Measurements from ENCODE around the gene ZRANB3. TPM values are rescaled to one million over a fixed set of nuclear protein-coding genes. Genes with fewer than 3 reads are reported as not detected.
"Not testable (repeated sequence)": the region's sequence is repeated elsewhere in the genome, so short reads cannot be mapped to it uniquely, and the experiment has no call there.

Gene ZRANB3
- polyA plus RNA-seq, 4 donors = 0.81 to 3.6 (median 3.0) TPM; not detected in 1

- DNase-seq = no peak
- Histone ChIP-seq H3K27ac (ENCODE audit: low read depth in 1 of 3, low read length in 2 of 3) (no peak overlapping the region), H3K9me3 (ENCODE audit: control insufficient read depth in 2 of 2, insufficient read depth in 1 of 2, low read depth in 1 of 2, low read length in 1 of 2) (peaks cover 0 to 7% of the 10 kb centered on the region in 2 donors), H3K4me1 (ENCODE audit: control insufficient read depth in 3 of 3, insufficient read depth in 2 of 3, low read depth in 1 of 3, low read length in 2 of 3) (no peaks in the 10 kb centered on the region), H3K27me3 (ENCODE audit: control insufficient read depth in 3 of 3, insufficient read depth in 3 of 3, low read length in 3 of 3) (no peaks in the 10 kb centered on the region), H3K4me3 (ENCODE audit: low read depth in 1 of 3, low read length in 3 of 3) (no peak overlapping the region), H3K36me3 (ENCODE audit: control insufficient read depth in 3 of 3, insufficient read depth in 2 of 3, low read depth in 1 of 3, low read length in 3 of 3) (no peaks in the 10 kb centered on the region)
- 92 to 94% (median 93%) methylated on average over 6 of the region's 6 CpGs for WGBS, 3 donors
- FAIRE-seq = no peak
Measured at GRCh38 chr2:135349941-135350340, 181.1 kb downstream of the ZRANB3 start.

DNA sequence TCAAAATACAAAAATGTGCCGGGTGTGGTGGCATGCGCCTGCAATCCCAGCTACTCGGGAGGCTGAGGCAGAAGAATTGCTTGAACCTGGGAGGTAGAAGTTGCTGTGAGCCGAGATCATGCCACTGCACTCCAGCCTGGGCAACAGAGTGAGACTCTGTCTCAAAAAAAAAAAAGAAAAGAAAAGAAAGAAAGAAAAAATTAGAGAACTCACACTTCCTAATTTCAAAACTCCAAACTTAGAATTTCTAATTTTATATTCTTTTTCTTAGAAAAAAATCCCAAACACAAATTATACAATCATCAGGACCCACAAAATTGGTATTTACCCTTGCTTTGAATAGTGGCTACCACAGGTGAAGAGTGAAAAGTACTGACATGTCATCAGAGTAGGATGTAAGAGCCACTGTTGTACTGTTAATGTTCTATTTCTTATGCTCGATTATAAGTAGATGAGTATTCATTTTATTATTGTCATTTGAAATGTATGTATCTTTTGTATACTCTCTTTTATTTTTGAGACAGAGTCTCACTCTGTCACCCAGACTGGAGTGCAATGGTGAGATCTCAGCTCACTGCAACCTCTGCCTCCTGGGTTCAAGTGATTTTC, 182.8 kb downstream of the ZRANB3 start:
- not testable (repeated sequence) for H3K4me1 ChIP-seq (ENCODE audit: control insufficient read depth in 3 of 3, insufficient read depth in 2 of 3, low read depth in 1 of 3, low read length in 2 of 3); H3K27ac ChIP-seq (ENCODE audit: low read depth in 1 of 3, low read length in 2 of 3); H3K36me3 ChIP-seq (ENCODE audit: control insufficient read depth in 3 of 3, insufficient read depth in 2 of 3, low read depth in 1 of 3, low read length in 3 of 3); H3K9me3 ChIP-seq (ENCODE audit: control insufficient read depth in 2 of 2, insufficient read depth in 1 of 2, low read depth in 1 of 2, low read length in 1 of 2); H3K4me3 ChIP-seq (ENCODE audit: low read depth in 1 of 3, low read length in 3 of 3); FAIRE-seq; DNase-seq; H3K27me3 ChIP-seq (ENCODE audit: control insufficient read depth in 3 of 3, insufficient read depth in 3 of 3, low read length in 3 of 3)
- 94 to 98% (median 96%) methylated on average over 5 of the region's 5 CpGs for whole genome bisulfite sequencing, 3 donors

GRCh38 chr2:135337071-135337470, 193.9 kb downstream of the ZRANB3 start:
- Histone ChIP-seq H3K27ac (ENCODE audit: low read depth in 1 of 3, low read length in 2 of 3) (no peak overlapping the region), H3K4me3 (ENCODE audit: low read depth in 1 of 3, low read length in 3 of 3) (no peak overlapping the region), H3K9me3 (ENCODE audit: control insufficient read depth in 2 of 2, insufficient read depth in 1 of 2, low read depth in 1 of 2, low read length in 1 of 2) (peaks cover 0 to 4% of the 10 kb centered on the region in 2 donors), H3K4me1 (ENCODE audit: control insufficient read depth in 3 of 3, insufficient read depth in 2 of 3, low read depth in 1 of 3, low read length in 2 of 3) (no peaks in the 10 kb centered on the region), H3K36me3 (ENCODE audit: control insufficient read depth in 3 of 3, insufficient read depth in 2 of 3, low read depth in 1 of 3, low read length in 3 of 3) (no peaks in the 10 kb centered on the region), H3K27me3 (ENCODE audit: control insufficient read depth in 3 of 3, insufficient read depth in 3 of 3, low read length in 3 of 3) (no peaks in the 10 kb centered on the region)
- no peak for FAIRE-seq
- WGBS, 3 donors = 84 to 87% (median 86%) methylated on average over 3 of the region's 3 CpGs
- DNase-seq = no peak

DNA sequence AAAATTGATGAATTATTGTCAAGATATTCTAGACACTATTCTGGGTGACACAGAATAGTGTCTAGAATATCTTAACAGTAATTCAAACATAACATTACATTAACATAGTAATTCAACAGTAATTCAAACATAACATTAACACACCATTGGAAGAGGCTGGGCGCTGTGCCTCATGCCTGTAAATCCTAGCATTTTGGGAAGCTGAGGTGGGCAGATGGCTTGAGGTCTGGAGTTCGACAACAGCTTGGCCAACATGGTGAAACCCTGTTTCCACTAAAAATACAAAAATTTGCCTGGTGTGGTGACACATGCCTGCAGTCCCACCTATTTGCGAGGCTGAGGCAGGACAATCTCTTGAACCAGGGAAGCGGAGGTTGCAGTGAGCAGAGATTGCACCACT, 195.8 kb downstream of the ZRANB3 start:
- Histone ChIP-seq H3K4me1 (ENCODE audit: control insufficient read depth in 3 of 3, insufficient read depth in 2 of 3, low read depth in 1 of 3, low read length in 2 of 3) (no peaks in the 10 kb centered on the region), H3K27ac (ENCODE audit: low read depth in 1 of 3, low read length in 2 of 3) (no peak overlapping the region), H3K9me3 (ENCODE audit: control insufficient read depth in 2 of 2, insufficient read depth in 1 of 2, low read depth in 1 of 2, low read length in 1 of 2) (no peaks in the 10 kb centered on the region), H3K36me3 (ENCODE audit: control insufficient read depth in 3 of 3, insufficient read depth in 2 of 3, low read depth in 1 of 3, low read length in 3 of 3) (no peaks in the 10 kb centered on the region), H3K27me3 (ENCODE audit: control insufficient read depth in 3 of 3, insufficient read depth in 3 of 3, low read length in 3 of 3) (no peaks in the 10 kb centered on the region), H3K4me3 (ENCODE audit: low read depth in 1 of 3, low read length in 3 of 3) (no peak overlapping the region)
- WGBS, 3 donors = 92 to 96% (median 95%) methylated on average over 4 of the region's 4 CpGs
- FAIRE-seq (no peak), DNase-seq (no peak)

- FAIRE-seq = no peak
- Histone ChIP-seq H3K36me3 (ENCODE audit: control insufficient read depth in 3 of 3, insufficient read depth in 2 of 3, low read depth in 1 of 3, low read length in 3 of 3) (no peaks in the 10 kb centered on the region), H3K4me1 (ENCODE audit: control insufficient read depth in 3 of 3, insufficient read depth in 2 of 3, low read depth in 1 of 3, low read length in 2 of 3) (no peaks in the 10 kb centered on the region), H3K27ac (ENCODE audit: low read depth in 1 of 3, low read length in 2 of 3) (no peak overlapping the region), H3K27me3 (ENCODE audit: control insufficient read depth in 3 of 3, insufficient read depth in 3 of 3, low read length in 3 of 3) (no peaks in the 10 kb centered on the region), H3K4me3 (ENCODE audit: low read depth in 1 of 3, low read length in 3 of 3) (no peak overlapping the region), H3K9me3 (ENCODE audit: control insufficient read depth in 2 of 2, insufficient read depth in 1 of 2, low read depth in 1 of 2, low read length in 1 of 2) (peaks cover 0 to 6% of the 10 kb centered on the region in 2 donors)
- 68 to 76% (median 69%) methylated on average over 1 of the region's 1 CpG for WGBS, 3 donors
- DNase-seq = no peak
Measured at GRCh38 chr2:135327146-135327545, 203.9 kb downstream of the ZRANB3 start.

- DNase-seq (no peak), FAIRE-seq (no peak)
- Histone ChIP-seq H3K36me3 (ENCODE audit: control insufficient read depth in 3 of 3, insufficient read depth in 2 of 3, low read depth in 1 of 3, low read length in 3 of 3) (no peaks in the 10 kb centered on the region), H3K27ac (ENCODE audit: low read depth in 1 of 3, low read length in 2 of 3) (no peak overlapping the region), H3K9me3 (ENCODE audit: control insufficient read depth in 2 of 2, insufficient read depth in 1 of 2, low read depth in 1 of 2, low read length in 1 of 2) (peaks cover 0 to 6% of the 10 kb centered on the region in 2 donors), H3K27me3 (ENCODE audit: control insufficient read depth in 3 of 3, insufficient read depth in 3 of 3, low read length in 3 of 3) (no peaks in the 10 kb centered on the region), H3K4me1 (ENCODE audit: control insufficient read depth in 3 of 3, insufficient read depth in 2 of 3, low read depth in 1 of 3, low read length in 2 of 3) (no peaks in the 10 kb centered on the region), H3K4me3 (ENCODE audit: low read depth in 1 of 3, low read length in 3 of 3) (no peak overlapping the region)
- 70 to 89% (median 82%) methylated on average over 4 of the region's 4 CpGs for WGBS, 3 donors
Measured at GRCh38 chr2:135320465-135321355, 210.3 kb downstream of the ZRANB3 start.

- H3K4me3 ChIP-seq (ENCODE audit: low read depth in 1 of 3, low read length in 3 of 3) = no peak overlapping the region
- DNase-seq (no peak), FAIRE-seq (no peak)
- peaks cover 0 to 2% of the 10 kb centered on the region in 2 donors for H3K9me3 ChIP-seq (ENCODE audit: control insufficient read depth in 2 of 2, insufficient read depth in 1 of 2, low read depth in 1 of 2, low read length in 1 of 2)
- no peak overlapping the region for H3K27ac ChIP-seq (ENCODE audit: low read depth in 1 of 3, low read length in 2 of 3)
- H3K27me3 ChIP-seq (ENCODE audit: control insufficient read depth in 3 of 3, insufficient read depth in 3 of 3, low read length in 3 of 3) = no peaks in the 10 kb centered on the region
- 84 to 96% (median 90%) methylated on average over 2 of the region's 2 CpGs for WGBS, 3 donors
- no peaks in the 10 kb centered on the region for H3K36me3 ChIP-seq (ENCODE audit: control insufficient read depth in 3 of 3, insufficient read depth in 2 of 3, low read depth in 1 of 3, low read length in 3 of 3)
- no peaks in the 10 kb centered on the region for H3K4me1 ChIP-seq (ENCODE audit: control insufficient read depth in 3 of 3, insufficient read depth in 2 of 3, low read depth in 1 of 3, low read length in 2 of 3)
Measured at GRCh38 chr2:135318808-135319207, 212.2 kb downstream of the ZRANB3 start.

- no peak overlapping the region for H3K27ac ChIP-seq (ENCODE audit: low read depth in 1 of 3, low read length in 2 of 3)
- H3K27me3 ChIP-seq (ENCODE audit: control insufficient read depth in 3 of 3, insufficient read depth in 3 of 3, low read length in 3 of 3) = no peaks in the 10 kb centered on the region
- FAIRE-seq (no peak), DNase-seq (no peak)
- H3K9me3 ChIP-seq (ENCODE audit: control insufficient read depth in 2 of 2, insufficient read depth in 1 of 2, low read depth in 1 of 2, low read length in 1 of 2) = no peaks in the 10 kb centered on the region
- H3K4me1 ChIP-seq (ENCODE audit: control insufficient read depth in 3 of 3, insufficient read depth in 2 of 3, low read depth in 1 of 3, low read length in 2 of 3) = no peaks in the 10 kb centered on the region
- 55 to 74% (median 71%) methylated on average over 1 of the region's 1 CpG for WGBS, 3 donors
- no peak overlapping the region for H3K4me3 ChIP-seq (ENCODE audit: low read depth in 1 of 3, low read length in 3 of 3)
- no peaks in the 10 kb centered on the region for H3K36me3 ChIP-seq (ENCODE audit: control insufficient read depth in 3 of 3, insufficient read depth in 2 of 3, low read depth in 1 of 3, low read length in 3 of 3)
Measured at GRCh38 chr2:135317375-135317774, 213.6 kb downstream of the ZRANB3 start.
